NCI-H1092 (cell line): ENCODE results near the gene C18orf54.
A peak's percentile ranks its signal among the peaks of the same experiment; 100 is the strongest.
"Not testable (repeated sequence)": the region's sequence is repeated elsewhere in the genome, so short reads cannot be mapped to it uniquely, and the experiment has no call there.

Experiments
- DNase-seq: peaks from one replicate; lab custom pipeline; 2025; lab: John Stamatoyannopoulos, UW

Gene C18orf54

GRCh38 chr18:54357660-54358494, at the start of gene C18orf54, which contains the start of gene STARD6:
C18orf54 (plus strand) TSS chr18:54357906; CDS start chr18:54360573, 2,667 bp downstream.
STARD6 (minus strand) TSS chr18:54357858; CDS start chr18:54354573, 3,285 bp downstream.
- peak; percentile 89 for DNase-seq

GRCh38 chr18:54309564-54309963, 48.1 kb upstream of the C18orf54 start:
- not testable (repeated sequence) for DNase-seq

- DNase-seq, result no peak
These were observed 41.5 kb upstream of the C18orf54 start for GRCh38 chr18:54316071-54316820.

GRCh38 chr18:54323561-54323960, 34.1 kb upstream of the C18orf54 start:
- DNase-seq, result no peak

- no peak for DNase-seq
These were observed 33.7 kb upstream of the C18orf54 start for GRCh38 chr18:54323970-54324369.

- DNase-seq, result no peak
These were observed 29.9 kb upstream of the C18orf54 start for GRCh38 chr18:54327818-54328217.

- DNase-seq, result no peak
These were observed 27.9 kb upstream of the C18orf54 start for GRCh38 chr18:54329787-54330186.

GRCh38 chr18:54330768-54331548, 26.7 kb upstream of the C18orf54 start:
- no peak for DNase-seq

GRCh38 chr18:54335638-54336173, 22.0 kb upstream of the C18orf54 start:
- DNase-seq, result no peak

GRCh38 chr18:54338230-54338629, 19.5 kb upstream of the C18orf54 start:
- DNase-seq, result no peak

GRCh38 chr18:54351186-54351585, 6.5 kb upstream of the C18orf54 start:
- no peak for DNase-seq

- peak; percentile 51 for DNase-seq
These were observed 535 bp upstream of the C18orf54 start for GRCh38 chr18:54357082-54357659.

- DNase-seq, result no peak
These were observed 862 bp downstream of the C18orf54 start for GRCh38 chr18:54358495-54359040.

GRCh38 chr18:54359233-54359632, 1.5 kb downstream of the C18orf54 start:
- no peak for DNase-seq

- DNase-seq, result no peak
These were observed 2.7 kb downstream of the C18orf54 start for GRCh38 chr18:54360406-54360805.

- DNase-seq, result no peak
These were observed 20.4 kb downstream of the C18orf54 start for GRCh38 chr18:54378057-54378456.

- no peak for DNase-seq
These were observed 23.9 kb downstream of the C18orf54 start for GRCh38 chr18:54381640-54382039.

GRCh38 chr18:54382076-54382475, 24.4 kb downstream of the C18orf54 start:
- no peak for DNase-seq

GRCh38 chr18:54382733-54383252, 25.1 kb downstream of the C18orf54 start:
- no peak for DNase-seq

- no peak for DNase-seq
These were observed 28.3 kb downstream of the C18orf54 start for GRCh38 chr18:54386043-54386442.
